SH-SY5Y (cell line): ENCODE measurements around the gene ZNG1B.

Experiments
- GATA2 ChIP-seq: IDR thresholded peaks from 2 replicates; pipeline ENCODE4 v1.6.1; 2011; ENCODE audit warnings: mild to moderate bottlenecking, low read depth, low read length
- GATA3 ChIP-seq: IDR thresholded peaks from 2 replicates; pipeline ENCODE4 v1.6.1; 2011; ENCODE audit warnings: low read depth, mild to moderate bottlenecking, low read length, moderate library complexity

DNA sequence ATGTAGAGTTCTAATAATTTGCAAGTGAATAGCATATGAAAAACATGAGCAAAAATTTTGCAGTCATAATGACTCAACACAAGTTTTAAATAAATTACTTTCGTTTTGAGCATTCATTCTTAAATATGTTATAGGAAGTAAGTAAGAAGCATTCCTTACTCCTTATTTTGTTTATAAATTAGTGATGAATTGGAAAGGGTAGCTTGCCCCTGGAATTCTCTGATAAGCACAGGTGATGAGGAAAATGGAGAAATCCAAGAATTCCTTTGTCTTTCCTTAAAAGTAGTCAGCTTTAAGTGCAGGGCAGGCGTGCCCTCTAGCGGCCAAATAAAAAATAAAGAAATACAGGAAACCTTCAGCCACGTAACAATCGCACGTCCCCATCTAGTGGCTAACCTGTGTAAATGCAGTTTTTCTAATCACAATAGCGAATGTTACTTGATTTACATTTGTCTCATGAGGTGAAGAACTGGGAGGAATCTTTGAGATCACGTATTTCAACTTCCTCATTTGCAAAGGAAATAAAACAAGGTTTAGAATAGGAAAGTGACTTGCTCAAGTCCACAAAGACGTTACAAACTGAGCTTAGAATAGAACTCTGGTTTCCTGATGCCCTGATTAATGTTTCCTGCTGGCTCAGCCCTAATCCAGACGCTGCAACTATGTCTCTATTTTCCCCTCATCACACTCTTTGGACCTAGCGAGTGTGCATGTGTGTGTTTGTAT lies 47.2 kb upstream of the ZNG1B start:
- TF ChIP-seq GATA3 = no peak
- no peak for TF ChIP-seq GATA2
